ENCODE results near the gene MAP3K4.

MAP3K4 gene

GRCh38 chr6:161041274-161041673, 49.7 kb downstream of the MAP3K4 start:
- DNase-seq (ENCODE audit: low read depth), result no peak

- DNase-seq (ENCODE audit: low read depth), result no peak
These were observed 52.8 kb downstream of the MAP3K4 start for GRCh38 chr6:161044335-161044734.

GRCh38 chr6:161048641-161049040, 57.1 kb downstream of the MAP3K4 start:
- no peak for DNase-seq (ENCODE audit: low read depth)

- no peak for DNase-seq (ENCODE audit: low read depth)
These were observed 58.7 kb downstream of the MAP3K4 start for GRCh38 chr6:161050134-161050765.

GRCh38 chr6:161053103-161053502, 61.5 kb downstream of the MAP3K4 start:
- DNase-seq (ENCODE audit: low read depth), result no peak

- DNase-seq (ENCODE audit: low read depth), result no peak
These were observed 63.3 kb downstream of the MAP3K4 start for GRCh38 chr6:161054876-161055275.

- DNase-seq (ENCODE audit: low read depth), result no peak
These were observed 64.9 kb downstream of the MAP3K4 start for GRCh38 chr6:161056451-161056850.

GRCh38 chr6:161057103-161058091, 65.8 kb downstream of the MAP3K4 start:
- DNase-seq (ENCODE audit: low read depth), result no peak

GRCh38 chr6:161058741-161059140, 67.2 kb downstream of the MAP3K4 start:
- DNase-seq (ENCODE audit: low read depth), result no peak

- DNase-seq (ENCODE audit: low read depth), result no peak
These were observed 70.0 kb downstream of the MAP3K4 start for GRCh38 chr6:161061576-161061975.

GRCh38 chr6:161064915-161065314, 73.3 kb downstream of the MAP3K4 start:
- no peak for DNase-seq (ENCODE audit: low read depth)

- no peak for DNase-seq (ENCODE audit: low read depth)
These were observed 74.9 kb downstream of the MAP3K4 start for GRCh38 chr6:161066511-161066910.

GRCh38 chr6:161067749-161068148, 76.2 kb downstream of the MAP3K4 start:
- no peak for DNase-seq (ENCODE audit: low read depth)

- no peak for DNase-seq (ENCODE audit: low read depth)
These were observed 76.8 kb downstream of the MAP3K4 start for GRCh38 chr6:161068321-161068741.

- no peak for DNase-seq (ENCODE audit: low read depth)
These were observed 82.4 kb downstream of the MAP3K4 start for GRCh38 chr6:161073930-161074329.

GRCh38 chr6:161074496-161075121, 83.0 kb downstream of the MAP3K4 start:
- DNase-seq (ENCODE audit: low read depth), result no peak

- DNase-seq (ENCODE audit: low read depth), result no peak
These were observed 84.7 kb downstream of the MAP3K4 start for GRCh38 chr6:161076181-161076677.

- DNase-seq (ENCODE audit: low read depth), result no peak
These were observed 88.1 kb downstream of the MAP3K4 start for GRCh38 chr6:161079566-161080262.

- no peak for DNase-seq (ENCODE audit: low read depth)
These were observed 88.8 kb downstream of the MAP3K4 start for GRCh38 chr6:161080263-161080970.

- no peak for DNase-seq (ENCODE audit: low read depth)
These were observed 90.6 kb downstream of the MAP3K4 start for GRCh38 chr6:161082215-161082614.

- no peak for DNase-seq (ENCODE audit: low read depth)
These were observed 93.7 kb downstream of the MAP3K4 start for GRCh38 chr6:161085246-161085645.
